PC-3 (cell line): ENCODE measurements around the gene THADA.

Experiments
- EZH2 ChIP-seq: fragments of 300-600 bp; sonication (generic); IDR thresholded peaks from one replicate; pipeline ENCODE4 v1.6.1; 2017; ENCODE audit warnings: antibody characterized with exemption, mild to moderate bottlenecking, low read length; ENCODE audit not compliant: unreplicated experiment
- EZH2phosphoT487 ChIP-seq: fragments of 300-600 bp; sonication (generic); IDR thresholded peaks from 2 replicates; pipeline ENCODE4 v1.6.1; 2018; ENCODE audit warnings: mild to moderate bottlenecking, antibody characterized with exemption, low read length, borderline replicate concordance
- TF ChIP-seq, protein P1 (sequence below): fragments of 300-600 bp; sonication (generic); conservative IDR thresholded peaks from 2 replicates; pipeline ENCODE4 v1.5.1; 2017; ENCODE audit warnings: antibody characterized with exemption, low read depth, mild to moderate bottlenecking, low read length

DNA sequence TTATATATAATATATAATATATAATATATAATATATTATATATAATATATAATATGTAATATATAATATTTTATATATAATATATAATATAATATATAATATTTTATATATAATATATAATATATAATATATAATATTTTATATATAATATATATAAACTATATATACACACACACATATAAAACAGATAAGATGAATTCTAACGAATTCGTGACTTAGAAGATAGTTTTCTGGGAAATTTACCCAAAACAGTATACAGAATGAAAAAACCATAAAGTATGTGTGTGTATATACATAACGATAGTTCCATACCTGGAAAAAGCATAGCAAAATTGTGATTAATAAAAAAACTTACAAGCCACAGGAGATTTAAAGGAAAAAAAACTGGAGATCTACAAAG is 80.6 kb downstream of the THADA start:
- TF ChIP-seq, protein P1, sequence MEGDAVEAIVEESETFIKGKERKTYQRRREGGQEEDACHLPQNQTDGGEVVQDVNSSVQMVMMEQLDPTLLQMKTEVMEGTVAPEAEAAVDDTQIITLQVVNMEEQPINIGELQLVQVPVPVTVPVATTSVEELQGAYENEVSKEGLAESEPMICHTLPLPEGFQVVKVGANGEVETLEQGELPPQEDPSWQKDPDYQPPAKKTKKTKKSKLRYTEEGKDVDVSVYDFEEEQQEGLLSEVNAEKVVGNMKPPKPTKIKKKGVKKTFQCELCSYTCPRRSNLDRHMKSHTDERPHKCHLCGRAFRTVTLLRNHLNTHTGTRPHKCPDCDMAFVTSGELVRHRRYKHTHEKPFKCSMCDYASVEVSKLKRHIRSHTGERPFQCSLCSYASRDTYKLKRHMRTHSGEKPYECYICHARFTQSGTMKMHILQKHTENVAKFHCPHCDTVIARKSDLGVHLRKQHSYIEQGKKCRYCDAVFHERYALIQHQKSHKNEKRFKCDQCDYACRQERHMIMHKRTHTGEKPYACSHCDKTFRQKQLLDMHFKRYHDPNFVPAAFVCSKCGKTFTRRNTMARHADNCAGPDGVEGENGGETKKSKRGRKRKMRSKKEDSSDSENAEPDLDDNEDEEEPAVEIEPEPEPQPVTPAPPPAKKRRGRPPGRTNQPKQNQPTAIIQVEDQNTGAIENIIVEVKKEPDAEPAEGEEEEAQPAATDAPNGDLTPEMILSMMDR: no peak
- no peak for TF ChIP-seq EZH2
- TF ChIP-seq EZH2phosphoT487: no peak
